Measurements from ENCODE around the gene SF3B3.
A peak's percentile ranks its signal among the peaks of the same experiment; 100 is the strongest.

DNA sequence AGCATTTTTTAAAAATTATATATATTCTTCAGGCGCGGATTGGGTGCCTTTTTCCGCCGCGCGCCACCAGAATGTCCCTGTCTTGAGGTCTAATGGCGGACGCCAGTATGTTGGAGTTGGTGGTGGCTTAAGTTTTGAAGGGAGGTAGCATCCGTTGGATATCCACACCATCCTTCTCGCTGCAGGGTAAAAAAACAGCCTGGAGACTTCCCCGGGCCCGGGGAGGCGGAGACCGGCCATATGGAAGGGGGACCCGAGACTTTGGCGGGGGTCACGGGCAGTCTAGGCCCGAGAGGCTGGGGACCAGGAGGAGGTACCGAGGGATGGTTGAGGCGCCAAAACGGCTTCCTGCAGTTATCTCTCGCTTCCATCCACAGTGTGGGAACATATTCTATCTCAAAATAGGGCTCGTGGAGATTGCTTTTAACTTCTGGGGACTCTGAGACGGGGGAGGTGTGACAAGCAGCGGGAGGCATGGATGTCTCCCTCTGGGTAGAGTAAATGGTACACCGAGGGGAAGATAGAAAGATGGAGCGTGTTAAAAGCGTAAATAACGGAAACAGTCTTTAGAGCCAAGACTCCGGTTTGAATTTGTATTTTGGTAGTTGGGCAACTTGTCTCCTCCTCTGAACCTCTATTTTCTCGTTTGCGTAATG is at the start of gene SF3B3:
- peak in 1 of 2 donors; percentile 45 for TF ChIP-seq POLR2A (IDR thresholded peaks at IDR 0.05)
- TF ChIP-seq, protein P1, sequence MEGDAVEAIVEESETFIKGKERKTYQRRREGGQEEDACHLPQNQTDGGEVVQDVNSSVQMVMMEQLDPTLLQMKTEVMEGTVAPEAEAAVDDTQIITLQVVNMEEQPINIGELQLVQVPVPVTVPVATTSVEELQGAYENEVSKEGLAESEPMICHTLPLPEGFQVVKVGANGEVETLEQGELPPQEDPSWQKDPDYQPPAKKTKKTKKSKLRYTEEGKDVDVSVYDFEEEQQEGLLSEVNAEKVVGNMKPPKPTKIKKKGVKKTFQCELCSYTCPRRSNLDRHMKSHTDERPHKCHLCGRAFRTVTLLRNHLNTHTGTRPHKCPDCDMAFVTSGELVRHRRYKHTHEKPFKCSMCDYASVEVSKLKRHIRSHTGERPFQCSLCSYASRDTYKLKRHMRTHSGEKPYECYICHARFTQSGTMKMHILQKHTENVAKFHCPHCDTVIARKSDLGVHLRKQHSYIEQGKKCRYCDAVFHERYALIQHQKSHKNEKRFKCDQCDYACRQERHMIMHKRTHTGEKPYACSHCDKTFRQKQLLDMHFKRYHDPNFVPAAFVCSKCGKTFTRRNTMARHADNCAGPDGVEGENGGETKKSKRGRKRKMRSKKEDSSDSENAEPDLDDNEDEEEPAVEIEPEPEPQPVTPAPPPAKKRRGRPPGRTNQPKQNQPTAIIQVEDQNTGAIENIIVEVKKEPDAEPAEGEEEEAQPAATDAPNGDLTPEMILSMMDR (IDR thresholded peaks at IDR 0.05), result no peak

Data from thyroid gland (tissue), 4 donors.